Measurements from ENCODE around the gene ARTN.

The ARTN gene

DNA sequence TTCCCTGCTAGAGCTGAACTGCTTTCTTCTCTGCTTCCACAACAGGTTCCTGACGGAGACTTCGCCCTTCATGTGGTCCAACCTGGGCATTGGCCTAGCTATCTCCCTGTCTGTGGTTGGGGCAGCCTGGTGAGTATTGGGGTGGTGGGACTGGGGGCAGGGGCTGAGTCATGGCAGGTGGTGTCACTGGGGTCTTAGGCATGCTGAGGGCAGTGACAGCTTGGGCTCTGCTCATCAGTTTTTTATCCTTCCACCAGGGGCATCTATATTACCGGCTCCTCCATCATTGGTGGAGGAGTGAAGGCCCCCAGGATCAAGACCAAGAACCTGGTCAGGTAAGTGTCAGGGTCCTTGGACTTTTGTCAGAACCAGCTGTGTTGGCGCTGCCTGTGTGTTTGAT, 42.4 kb downstream of the ARTN start:
- Histone ChIP-seq H3K4me3 (ENCODE audit: low read length) (peak overlapping the region; percentile 97), H3K9me3 (replicated peaks; ENCODE audit: low read length) (no peaks in the 10 kb centered on the region), H3K9ac (ENCODE audit: low read depth, low read length) (peak overlapping the region; percentile 96), H3K4me2 (ENCODE audit: low read length) (peak overlapping the region; percentile 100), H3K27me3 (ENCODE audit: control insufficient read depth, insufficient read depth, low read length) (no peaks in the 10 kb centered on the region), H3K4me1 (ENCODE audit: control insufficient read depth, insufficient read depth, low read length) (peaks cover 46% of the 10 kb centered on the region), H3K36me3 (ENCODE audit: insufficient read depth, low read length) (peaks cover 37% of the 10 kb centered on the region)

DNA sequence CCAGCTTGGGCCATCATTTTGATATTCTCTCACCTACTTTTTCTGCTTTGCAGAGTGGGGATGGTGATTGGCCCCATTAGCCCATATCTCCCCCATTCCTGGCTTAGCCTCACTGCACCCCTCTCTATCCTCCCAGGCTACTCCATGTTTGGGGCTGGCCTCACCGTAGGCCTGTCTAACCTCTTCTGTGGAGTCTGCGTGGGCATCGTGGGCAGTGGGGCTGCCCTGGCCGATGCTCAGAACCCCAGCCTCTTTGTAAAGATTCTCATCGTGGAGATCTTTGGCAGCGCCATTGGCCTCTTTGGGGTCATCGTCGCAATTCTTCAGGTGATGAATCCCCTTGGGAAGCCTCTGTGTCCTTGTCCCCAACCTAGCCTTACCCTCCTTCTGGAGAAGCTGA, 43.3 kb downstream of the ARTN start:
- H3K9ac ChIP-seq (ENCODE audit: low read depth, low read length) = no peak overlapping the region
- H3K4me1 ChIP-seq (ENCODE audit: control insufficient read depth, insufficient read depth, low read length) = peaks cover 49% of the 10 kb centered on the region
- peak overlapping the region; percentile 97 for H3K4me3 ChIP-seq (ENCODE audit: low read length)
- H3K36me3 ChIP-seq (ENCODE audit: insufficient read depth, low read length) = peaks cover 40% of the 10 kb centered on the region
- H3K4me2 ChIP-seq (ENCODE audit: low read length) = peak overlapping the region; percentile 100
- no peaks in the 10 kb centered on the region for H3K9me3 ChIP-seq (replicated peaks; ENCODE audit: low read length)
- H3K27me3 ChIP-seq (ENCODE audit: control insufficient read depth, insufficient read depth, low read length) = no peaks in the 10 kb centered on the region

DNA sequence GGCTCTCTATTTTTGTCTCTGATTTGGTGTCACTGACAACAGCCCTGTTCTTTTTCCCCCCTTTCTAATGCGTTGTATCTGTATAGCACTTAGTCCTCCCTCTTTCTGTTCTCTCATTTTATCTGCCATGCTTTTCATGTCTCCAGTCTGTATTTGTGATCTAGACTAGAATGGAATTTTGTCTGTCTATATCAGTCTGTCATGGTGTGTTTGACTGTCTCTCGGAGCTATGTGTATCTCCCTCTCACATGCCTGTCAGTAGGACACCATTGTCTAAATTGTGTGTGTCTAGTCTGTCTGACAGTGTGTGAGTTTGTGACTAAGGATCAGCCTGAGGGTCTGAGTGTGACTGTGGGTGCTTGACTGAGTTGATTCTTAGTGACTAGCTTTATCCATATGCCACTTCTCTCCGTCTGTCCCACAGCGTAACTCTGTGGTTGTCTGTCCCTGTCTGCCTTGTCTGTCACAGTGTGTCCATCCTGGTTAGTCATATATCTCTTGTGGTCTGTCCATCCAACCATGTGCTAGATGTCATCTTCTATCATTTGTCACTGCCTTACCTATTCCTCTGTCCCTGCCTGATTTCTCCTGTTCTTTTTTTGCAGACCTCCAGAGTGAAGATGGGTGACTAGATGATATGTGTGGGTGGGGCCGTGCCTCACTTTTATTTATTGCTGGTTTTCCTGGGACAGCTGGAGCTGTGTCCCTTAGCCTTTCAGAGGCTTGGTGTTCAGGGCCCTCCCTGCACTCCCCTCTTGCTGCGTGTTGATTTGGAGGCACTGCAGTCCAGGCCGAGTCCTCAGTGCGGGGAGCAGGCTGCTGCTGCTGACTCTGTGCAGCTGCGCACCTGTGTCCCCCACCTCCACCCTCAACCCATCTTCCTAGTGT, 44.0 kb downstream of the ARTN start:
- Histone ChIP-seq H3K4me3 (ENCODE audit: low read length) (no peak overlapping the region), H3K9ac (ENCODE audit: low read depth, low read length) (no peak overlapping the region), H3K9me3 (replicated peaks; ENCODE audit: low read length) (no peaks in the 10 kb centered on the region), H3K27me3 (ENCODE audit: control insufficient read depth, insufficient read depth, low read length) (no peaks in the 10 kb centered on the region), H3K4me2 (ENCODE audit: low read length) (peak overlapping the region; percentile 96), H3K4me1 (ENCODE audit: control insufficient read depth, insufficient read depth, low read length) (peaks cover 52% of the 10 kb centered on the region), H3K36me3 (ENCODE audit: insufficient read depth, low read length) (peaks cover 36% of the 10 kb centered on the region)

DNA sequence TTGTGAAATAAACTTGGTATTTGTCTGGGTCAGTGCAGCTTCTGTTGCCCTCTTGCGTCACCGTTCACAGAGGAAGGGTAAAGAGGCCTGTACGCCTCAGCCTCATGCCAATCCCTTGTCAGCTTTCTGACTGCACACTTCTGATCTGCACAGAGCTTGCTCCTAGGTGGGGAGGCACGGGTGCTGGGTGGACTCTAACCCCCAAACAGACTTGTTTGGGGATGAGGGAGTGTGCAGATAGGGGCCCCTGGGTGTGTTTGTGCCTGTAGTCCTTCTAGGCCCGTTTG, 44.6 kb downstream of the ARTN start:
- no peaks in the 10 kb centered on the region for H3K27me3 ChIP-seq (ENCODE audit: control insufficient read depth, insufficient read depth, low read length)
- H3K4me2 ChIP-seq (ENCODE audit: low read length) = peak overlapping the region; percentile 96
- H3K4me1 ChIP-seq (ENCODE audit: control insufficient read depth, insufficient read depth, low read length) = peaks cover 58% of the 10 kb centered on the region
- no peaks in the 10 kb centered on the region for H3K9me3 ChIP-seq (replicated peaks; ENCODE audit: low read length)
- H3K36me3 ChIP-seq (ENCODE audit: insufficient read depth, low read length) = peaks cover 30% of the 10 kb centered on the region
- H3K9ac ChIP-seq (ENCODE audit: low read depth, low read length) = peak overlapping the region; percentile 79
- H3K4me3 ChIP-seq (ENCODE audit: low read length) = peak overlapping the region; percentile 89

DNA sequence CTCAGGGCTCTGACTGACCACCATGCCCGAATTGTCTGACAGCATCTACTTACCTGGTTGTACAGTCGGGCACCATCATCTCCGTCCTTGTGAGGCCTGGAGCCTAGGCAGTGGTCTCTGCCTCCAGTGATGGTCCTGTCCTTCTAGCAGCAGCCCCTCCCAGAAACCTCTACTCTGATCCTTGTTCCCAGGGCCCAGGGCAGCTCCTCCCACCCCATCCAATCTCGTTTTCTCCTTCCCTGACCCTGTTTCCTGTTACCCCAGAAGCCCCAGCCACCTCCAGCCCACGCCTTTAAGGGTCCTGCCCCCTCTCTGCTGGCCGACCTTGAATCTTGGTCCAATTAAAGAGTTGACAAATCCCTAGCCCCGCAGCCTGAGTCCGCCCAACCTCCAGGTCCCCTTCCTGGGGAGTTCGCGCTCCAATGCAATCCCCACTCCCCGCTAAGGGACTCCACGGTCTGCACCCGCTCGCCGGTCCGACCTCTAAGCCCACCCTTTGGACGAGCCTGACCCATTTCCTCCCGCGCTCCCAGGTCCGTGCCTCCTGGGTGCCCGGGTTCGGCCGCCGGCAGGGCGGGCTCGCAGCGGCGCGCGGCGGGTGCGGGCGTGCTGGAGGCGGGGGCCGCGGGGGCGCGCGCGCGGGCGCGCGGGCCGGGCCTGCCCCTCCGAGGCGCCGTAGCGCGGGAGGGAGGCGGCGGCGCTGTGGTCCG, 45.1 kb downstream of the ARTN start, which contains the start of gene B4GALT2:
Gene B4GALT2 (plus strand): TSS at position 660 of the 710 bp plus-strand sequence. CDS start 1,951 bp downstream, outside the sequence.
- H3K9me3 ChIP-seq (replicated peaks; ENCODE audit: low read length) = no peaks in the 10 kb centered on the region
- peaks cover 62% of the 10 kb centered on the region for H3K4me1 ChIP-seq (ENCODE audit: control insufficient read depth, insufficient read depth, low read length)
- H3K4me2 ChIP-seq (ENCODE audit: low read length) = peak within 1 kb of the TSS; percentile 99
- H3K9ac ChIP-seq (ENCODE audit: low read depth, low read length) = peak within 1 kb of the TSS; percentile 83
- H3K27me3 ChIP-seq (ENCODE audit: control insufficient read depth, insufficient read depth, low read length) = no peaks in the 10 kb centered on the region
- H3K4me3 ChIP-seq (ENCODE audit: low read length) = peak within 1 kb of the TSS; percentile 89
- H3K36me3 ChIP-seq (ENCODE audit: insufficient read depth, low read length) = peaks cover 31% of the 10 kb centered on the region

DNA sequence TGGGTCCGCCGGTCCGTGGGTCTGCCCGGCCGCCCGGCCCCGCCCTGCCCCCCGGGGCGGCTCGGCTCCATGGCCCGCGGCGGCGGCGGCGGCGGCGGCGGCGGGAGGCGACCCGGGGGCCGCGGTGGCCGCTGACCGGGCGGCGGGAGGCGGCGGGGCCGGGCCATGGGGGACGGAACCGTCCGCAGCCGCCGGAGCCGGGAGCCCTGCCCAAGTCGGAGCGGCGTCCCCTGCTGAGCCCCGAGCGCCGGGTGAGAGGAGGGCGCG, 45.6 kb downstream of the ARTN start:
- peaks cover 58% of the 10 kb centered on the region for H3K4me1 ChIP-seq (ENCODE audit: control insufficient read depth, insufficient read depth, low read length)
- H3K9ac ChIP-seq (ENCODE audit: low read depth, low read length) = peak overlapping the region; percentile 83
- peaks cover 36% of the 10 kb centered on the region for H3K36me3 ChIP-seq (ENCODE audit: insufficient read depth, low read length)
- H3K4me3 ChIP-seq (ENCODE audit: low read length) = peak overlapping the region; percentile 89
- no peaks in the 10 kb centered on the region for H3K9me3 ChIP-seq (replicated peaks; ENCODE audit: low read length)
- H3K4me2 ChIP-seq (ENCODE audit: low read length) = peak overlapping the region; percentile 99
- no peaks in the 10 kb centered on the region for H3K27me3 ChIP-seq (ENCODE audit: control insufficient read depth, insufficient read depth, low read length)

DNA sequence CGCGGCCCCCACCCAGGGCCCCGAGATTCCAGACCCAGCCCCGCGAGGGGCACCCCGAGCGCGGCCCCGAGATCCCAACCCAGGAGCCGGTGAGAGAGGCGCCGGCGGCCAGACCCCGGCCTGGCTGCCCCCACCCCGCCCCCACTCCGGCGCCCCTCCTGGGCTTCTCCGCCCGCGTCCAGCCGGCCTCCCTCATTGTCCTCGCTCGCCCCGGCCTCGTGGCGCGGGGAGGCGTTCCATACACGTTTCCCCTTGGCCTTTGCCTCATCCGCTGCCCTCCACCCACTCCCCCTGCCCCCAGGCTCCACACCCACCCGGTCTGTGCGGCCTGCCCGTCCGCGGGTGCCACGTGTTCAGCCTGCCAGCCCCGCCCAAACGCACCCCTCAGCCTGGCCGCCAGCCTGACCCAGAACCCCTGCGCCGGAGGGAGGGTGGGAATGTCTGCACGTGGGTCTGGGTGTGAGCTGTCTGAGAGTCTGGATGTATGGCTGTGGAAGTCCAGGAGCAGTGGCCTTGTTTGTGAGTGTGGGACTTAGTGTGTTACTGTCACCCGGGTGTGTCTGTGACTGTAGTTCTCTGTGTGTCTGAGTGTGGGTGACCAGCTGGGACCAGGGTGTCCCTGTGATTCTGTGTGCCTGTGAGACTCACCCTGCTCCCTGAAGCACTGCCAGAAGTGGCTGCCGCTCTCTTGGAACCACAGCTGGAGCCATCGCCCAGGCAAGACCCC, 46.1 kb downstream of the ARTN start:
- no peaks in the 10 kb centered on the region for H3K27me3 ChIP-seq (ENCODE audit: control insufficient read depth, insufficient read depth, low read length)
- H3K36me3 ChIP-seq (ENCODE audit: insufficient read depth, low read length) = peaks cover 41% of the 10 kb centered on the region
- no peaks in the 10 kb centered on the region for H3K9me3 ChIP-seq (replicated peaks; ENCODE audit: low read length)
- peak overlapping the region; percentile 99 for H3K4me2 ChIP-seq (ENCODE audit: low read length)
- H3K4me3 ChIP-seq (ENCODE audit: low read length) = peak overlapping the region; percentile 89
- peak overlapping the region; percentile 83 for H3K9ac ChIP-seq (ENCODE audit: low read depth, low read length)
- H3K4me1 ChIP-seq (ENCODE audit: control insufficient read depth, insufficient read depth, low read length) = peaks cover 55% of the 10 kb centered on the region

DNA sequence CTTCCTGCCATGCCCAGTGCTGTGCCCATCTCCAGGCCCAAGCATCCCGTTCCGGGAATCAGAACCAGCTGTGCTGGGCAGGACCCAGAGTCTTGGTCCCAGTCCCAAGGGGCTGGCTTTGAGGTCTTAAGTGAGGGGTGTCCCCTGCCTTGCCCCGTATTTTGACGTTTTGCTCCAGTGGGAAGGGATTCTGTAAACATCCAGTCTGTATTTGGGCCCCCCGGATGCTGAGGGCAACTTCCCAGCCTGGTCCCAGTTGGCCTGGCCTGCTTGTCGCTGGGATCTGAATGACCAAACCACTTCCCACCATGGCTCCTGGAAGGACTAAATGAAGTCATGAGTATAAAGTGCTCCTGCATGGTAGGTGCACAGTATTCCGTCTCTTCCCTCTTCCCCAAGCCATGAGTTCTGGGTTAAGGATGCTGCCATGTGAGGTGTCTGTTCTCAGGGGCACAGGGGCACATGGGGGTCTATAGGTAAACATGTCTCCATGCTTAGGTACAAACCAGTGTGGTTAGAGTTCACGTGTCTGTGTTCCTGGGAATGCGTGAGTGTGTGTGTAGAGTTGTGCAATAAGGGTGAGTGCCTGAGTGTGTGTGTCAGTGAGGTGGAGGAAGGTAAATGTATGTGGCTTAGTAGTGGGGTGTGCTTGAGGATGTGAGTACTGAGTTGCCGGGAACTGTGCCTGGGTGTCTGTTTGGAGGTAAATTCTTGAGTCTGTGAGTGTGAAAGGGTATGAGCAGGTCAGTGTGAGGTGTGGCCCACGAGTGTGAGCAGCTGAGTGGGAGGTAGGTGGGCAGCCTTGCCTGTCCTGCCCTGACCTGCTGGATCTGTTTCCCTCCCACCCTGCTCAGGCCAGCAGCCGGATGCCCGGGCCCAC, 46.9 kb downstream of the ARTN start:
- Histone ChIP-seq H3K27me3 (ENCODE audit: control insufficient read depth, insufficient read depth, low read length) (no peaks in the 10 kb centered on the region), H3K9me3 (replicated peaks; ENCODE audit: low read length) (no peaks in the 10 kb centered on the region), H3K4me3 (ENCODE audit: low read length) (peak overlapping the region; percentile 89), H3K4me2 (ENCODE audit: low read length) (peak overlapping the region; percentile 99), H3K36me3 (ENCODE audit: insufficient read depth, low read length) (peaks cover 43% of the 10 kb centered on the region), H3K4me1 (ENCODE audit: control insufficient read depth, insufficient read depth, low read length) (peaks cover 55% of the 10 kb centered on the region), H3K9ac (ENCODE audit: low read depth, low read length) (peak overlapping the region; percentile 83)

DNA sequence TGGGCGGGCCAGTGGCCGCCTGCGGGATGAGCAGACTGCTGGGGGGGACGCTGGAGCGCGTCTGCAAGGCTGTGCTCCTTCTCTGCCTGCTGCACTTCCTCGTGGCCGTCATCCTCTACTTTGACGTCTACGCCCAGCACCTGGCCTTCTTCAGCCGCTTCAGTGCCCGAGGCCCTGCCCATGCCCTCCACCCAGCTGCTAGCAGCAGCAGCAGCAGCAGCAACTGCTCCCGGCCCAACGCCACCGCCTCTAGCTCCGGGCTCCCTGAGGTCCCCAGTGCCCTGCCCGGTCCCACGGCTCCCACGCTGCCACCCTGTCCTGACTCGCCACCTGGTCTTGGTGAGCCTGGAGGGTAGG, 47.5 kb downstream of the ARTN start:
- peak overlapping the region; percentile 89 for H3K4me3 ChIP-seq (ENCODE audit: low read length)
- no peaks in the 10 kb centered on the region for H3K9me3 ChIP-seq (replicated peaks; ENCODE audit: low read length)
- no peak overlapping the region for H3K9ac ChIP-seq (ENCODE audit: low read depth, low read length)
- no peaks in the 10 kb centered on the region for H3K27me3 ChIP-seq (ENCODE audit: control insufficient read depth, insufficient read depth, low read length)
- peaks cover 49% of the 10 kb centered on the region for H3K36me3 ChIP-seq (ENCODE audit: insufficient read depth, low read length)
- peak overlapping the region; percentile 99 for H3K4me2 ChIP-seq (ENCODE audit: low read length)
- H3K4me1 ChIP-seq (ENCODE audit: control insufficient read depth, insufficient read depth, low read length) = peaks cover 50% of the 10 kb centered on the region

DNA sequence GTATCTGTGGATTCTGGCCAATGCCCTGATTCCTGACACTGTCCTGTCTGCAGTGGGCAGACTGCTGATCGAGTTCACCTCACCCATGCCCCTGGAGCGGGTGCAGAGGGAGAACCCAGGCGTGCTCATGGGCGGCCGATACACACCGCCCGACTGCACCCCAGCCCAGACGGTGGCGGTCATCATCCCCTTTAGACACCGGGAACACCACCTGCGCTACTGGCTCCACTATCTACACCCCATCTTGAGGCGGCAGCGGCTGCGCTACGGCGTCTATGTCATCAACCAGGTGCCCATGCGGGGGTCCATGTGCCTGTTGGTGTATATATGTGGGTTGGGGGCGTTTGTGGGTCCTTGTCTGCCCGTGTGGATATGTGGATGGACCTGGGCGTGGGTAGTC, 48.0 kb downstream of the ARTN start:
- Histone ChIP-seq H3K9me3 (replicated peaks; ENCODE audit: low read length) (no peaks in the 10 kb centered on the region), H3K27me3 (ENCODE audit: control insufficient read depth, insufficient read depth, low read length) (no peaks in the 10 kb centered on the region), H3K4me2 (ENCODE audit: low read length) (peak overlapping the region; percentile 99), H3K4me1 (ENCODE audit: control insufficient read depth, insufficient read depth, low read length) (peaks cover 45% of the 10 kb centered on the region), H3K9ac (ENCODE audit: low read depth, low read length) (no peak overlapping the region), H3K4me3 (ENCODE audit: low read length) (no peak overlapping the region), H3K36me3 (ENCODE audit: insufficient read depth, low read length) (peaks cover 48% of the 10 kb centered on the region)

DNA sequence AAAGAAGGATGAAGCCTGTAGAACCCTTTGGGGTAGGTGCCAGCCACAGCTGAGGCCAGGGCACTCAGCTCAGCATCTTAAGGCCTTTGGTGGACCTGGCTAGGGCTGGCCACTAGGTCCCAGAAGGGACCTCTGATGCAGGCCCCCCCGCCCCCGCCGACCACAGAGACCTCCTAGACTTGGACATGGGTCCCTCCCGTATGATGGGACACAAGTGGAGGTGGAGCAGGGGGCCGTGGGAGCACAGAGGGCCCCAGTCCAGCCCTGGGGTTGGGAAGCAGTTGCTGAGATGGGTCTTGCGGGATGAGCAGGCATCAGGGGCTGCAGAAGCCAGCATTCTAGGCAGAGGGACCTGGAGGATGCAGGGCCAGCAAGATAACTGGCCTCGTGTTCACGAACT, 48.6 kb downstream of the ARTN start:
- Histone ChIP-seq H3K4me3 (ENCODE audit: low read length) (no peak overlapping the region), H3K4me2 (ENCODE audit: low read length) (no peak overlapping the region), H3K9ac (ENCODE audit: low read depth, low read length) (no peak overlapping the region), H3K4me1 (ENCODE audit: control insufficient read depth, insufficient read depth, low read length) (peaks cover 40% of the 10 kb centered on the region), H3K27me3 (ENCODE audit: control insufficient read depth, insufficient read depth, low read length) (no peaks in the 10 kb centered on the region), H3K36me3 (ENCODE audit: insufficient read depth, low read length) (peaks cover 43% of the 10 kb centered on the region), H3K9me3 (replicated peaks; ENCODE audit: low read length) (no peaks in the 10 kb centered on the region)

Measured in skeletal muscle satellite cell (primary cell).